GM21447 (cell line): Measurements from ENCODE around the gene ZNF101.
A peak's percentile ranks its signal among the peaks of the same experiment; 100 is the strongest.
"Not testable (repeated sequence)": the region's sequence is repeated elsewhere in the genome, so short reads cannot be mapped to it uniquely, and the experiment has no call there.

Source experiments
- ATAC-seq: cut with Tn5 transposase; IDR thresholded peaks from one replicate; pipeline ENCODE4 v1.9.1; 2021; ENCODE audit not compliant: unreplicated experiment

Gene ZNF101

GRCh38 chr19:19659646-19660245 lies 8.9 kb upstream of the ZNF101 start:
- no peak for ATAC-seq

DNA sequence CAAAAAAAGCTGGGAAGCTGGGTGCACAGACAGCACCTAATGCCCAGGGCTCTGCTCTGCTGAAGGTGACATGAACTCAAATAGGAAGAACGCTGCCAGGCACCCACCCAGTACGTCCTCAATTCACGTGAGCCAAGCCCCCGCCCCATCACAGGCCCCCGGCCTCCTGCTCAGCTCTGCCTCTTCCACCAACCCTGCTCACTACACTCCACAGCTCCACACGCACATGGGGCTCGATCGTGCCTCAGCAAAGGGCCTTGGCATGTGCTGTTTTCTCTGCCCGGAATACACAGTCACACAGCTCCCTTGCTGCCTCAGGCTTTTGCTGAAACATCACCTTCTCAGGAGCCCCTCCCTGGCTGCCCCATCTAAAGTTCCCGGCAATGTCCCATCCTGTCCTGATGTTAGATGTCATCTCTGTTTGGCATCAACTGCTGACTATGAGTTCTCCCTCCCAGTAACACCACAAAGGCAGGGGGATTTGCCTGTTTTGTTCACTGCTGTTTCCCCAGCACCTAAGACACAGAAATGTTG lies 7.4 kb upstream of the ZNF101 start:
- no peak for ATAC-seq

GRCh38 chr19:19661675-19662251 lies 6.9 kb upstream of the ZNF101 start:
- peak; percentile 48 for ATAC-seq

GRCh38 chr19:19662344-19662743 lies 6.3 kb upstream of the ZNF101 start:
- ATAC-seq, result no peak

GRCh38 chr19:19662871-19663255 lies 5.8 kb upstream of the ZNF101 start:
- ATAC-seq, result no peak

DNA sequence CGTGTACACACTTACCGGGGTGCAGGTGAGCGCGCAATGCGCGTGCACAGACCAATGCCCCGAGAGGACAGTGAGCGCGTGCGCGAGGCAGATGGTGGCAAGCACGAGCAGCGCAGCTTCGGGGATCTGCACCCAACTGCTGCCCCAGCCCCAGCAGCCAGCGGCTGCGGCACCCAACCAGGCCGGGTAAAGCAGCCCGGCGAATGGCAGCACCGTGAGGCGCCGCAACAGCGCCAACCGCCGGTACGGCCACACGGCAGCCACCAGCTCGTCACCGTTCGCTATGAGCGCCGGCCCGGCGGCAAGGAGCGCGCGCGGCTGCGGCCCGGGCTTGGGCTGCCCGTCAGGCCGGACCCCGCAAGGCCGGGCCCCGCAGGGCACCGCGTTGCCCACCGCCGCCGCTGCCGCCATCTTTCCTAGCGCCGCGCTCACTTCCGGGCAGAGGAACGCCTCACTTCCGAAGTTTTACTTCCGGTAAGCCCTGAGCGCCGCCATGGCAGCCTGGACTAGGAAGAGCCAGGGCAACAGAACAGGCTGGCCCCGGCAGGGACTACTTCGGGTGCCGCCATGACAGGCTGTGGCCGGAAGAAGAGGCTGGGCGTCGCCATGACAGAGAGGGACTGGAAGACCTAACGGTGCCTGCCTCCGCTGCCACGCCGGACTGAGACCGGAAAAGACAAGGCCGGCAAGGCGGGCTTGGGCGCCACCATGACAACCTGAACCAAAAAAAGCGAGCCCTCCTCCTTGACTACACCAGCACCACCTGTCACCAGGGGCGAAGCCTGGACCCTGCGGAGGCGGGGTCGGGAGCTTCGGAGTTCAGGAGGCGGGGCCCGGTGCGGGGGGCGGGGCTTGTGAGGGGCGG lies 5.2 kb upstream of the ZNF101 start, which contains the start of gene ATP13A1:
TSS of gene ATP13A1 (minus strand) at position 421 of the 865 bp plus-strand sequence. CDS start at position 411, 10 bp downstream.
- ATAC-seq, result peak; percentile 61

DNA sequence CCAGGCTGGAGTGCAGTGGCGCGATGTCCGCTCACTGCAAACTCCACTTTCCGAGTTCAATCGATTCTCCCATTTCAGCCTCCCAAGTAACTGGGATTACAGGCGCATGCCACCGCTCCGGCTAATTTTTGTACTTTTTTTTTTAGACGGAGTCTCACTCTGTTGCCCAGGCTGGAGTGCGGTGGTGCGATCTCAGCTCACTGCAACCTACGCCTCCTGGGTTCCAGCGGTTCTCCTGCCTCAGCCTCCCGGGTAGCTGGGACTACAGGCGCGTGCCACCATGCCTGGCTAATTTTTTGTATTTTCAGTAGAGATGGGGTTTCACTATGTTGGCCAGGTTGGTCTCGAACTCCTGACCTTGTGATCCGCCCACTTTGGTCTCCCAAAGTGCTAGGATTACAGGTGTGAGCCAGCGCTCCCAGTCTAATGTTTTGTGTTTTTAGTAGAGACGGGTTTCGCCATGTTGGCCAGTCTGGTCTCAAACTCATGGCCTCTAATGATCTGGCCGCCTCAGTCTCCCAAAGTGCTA lies 3.2 kb upstream of the ZNF101 start:
- ATAC-seq, result not testable (repeated sequence)

DNA sequence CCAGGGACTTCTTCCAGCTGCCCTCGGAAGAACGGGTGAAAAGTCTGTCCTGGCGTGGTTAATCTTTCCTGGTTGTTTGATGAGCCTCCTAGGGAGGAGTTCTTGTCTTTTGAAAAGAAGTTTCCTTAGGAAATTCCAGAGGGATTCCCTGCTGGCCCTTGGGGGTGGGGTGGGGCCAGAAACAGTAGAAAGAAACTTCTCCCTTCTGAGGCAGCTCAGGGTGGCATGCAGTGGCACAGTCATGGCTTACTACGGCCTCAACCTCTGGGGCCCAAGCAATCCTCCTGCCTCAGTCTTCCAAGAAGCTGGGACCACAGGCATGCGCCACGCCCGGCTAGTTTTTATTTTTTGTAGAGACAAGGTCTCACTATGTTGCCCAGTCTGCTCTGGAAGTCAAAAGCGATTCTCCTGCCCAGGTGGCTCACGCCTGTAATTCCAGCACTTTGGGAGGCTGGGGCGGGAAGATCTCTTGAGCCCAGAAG lies 1.5 kb downstream of the ZNF101 start:
- no peak for ATAC-seq

GRCh38 chr19:19672816-19673215 lies 4.2 kb downstream of the ZNF101 start:
- ATAC-seq, result no peak

DNA sequence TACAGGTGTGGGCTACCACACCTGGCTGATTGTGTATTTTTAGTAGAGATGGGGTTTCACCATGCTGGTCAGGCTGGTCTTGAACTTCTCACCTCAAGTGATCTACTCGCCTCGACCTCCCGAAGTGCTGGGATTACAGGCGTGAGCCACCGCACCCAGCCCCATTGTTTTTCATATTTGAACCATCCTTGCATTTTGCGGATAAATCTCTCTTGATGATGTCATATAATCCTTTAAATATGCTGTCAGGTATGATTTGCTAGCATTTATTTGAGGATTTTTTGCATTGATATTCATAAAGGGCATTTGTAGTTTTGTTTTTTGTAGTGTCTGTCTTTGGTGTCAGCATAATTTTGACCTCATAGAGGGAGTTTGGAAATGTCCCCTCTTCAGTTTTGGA lies 5.7 kb downstream of the ZNF101 start:
- no peak for ATAC-seq

GRCh38 chr19:19677579-19677978 lies 8.9 kb downstream of the ZNF101 start:
- no peak for ATAC-seq

GRCh38 chr19:19679176-19680073 lies 10.8 kb downstream of the ZNF101 start:
- no peak for ATAC-seq

DNA sequence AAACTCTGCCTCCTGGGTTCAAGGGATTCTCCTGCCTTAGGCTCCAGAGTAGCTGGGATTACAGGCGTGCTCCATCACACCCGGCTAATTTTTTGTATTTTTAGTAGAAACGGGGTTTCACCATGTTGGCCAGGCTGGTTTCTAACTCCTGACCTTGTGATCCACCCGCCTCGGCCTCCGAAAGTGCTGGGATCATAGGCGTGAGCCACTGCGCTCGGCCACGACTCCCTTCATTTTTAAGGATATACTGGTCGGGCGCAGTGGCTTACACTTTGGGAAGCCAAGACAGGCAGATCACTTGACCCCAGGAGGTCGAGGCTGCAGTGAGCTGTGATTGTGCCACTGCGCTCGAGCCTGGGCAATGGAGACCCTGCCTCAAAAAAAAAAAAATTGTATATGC lies 17.5 kb downstream of the ZNF101 start:
- not testable (repeated sequence) for ATAC-seq

DNA sequence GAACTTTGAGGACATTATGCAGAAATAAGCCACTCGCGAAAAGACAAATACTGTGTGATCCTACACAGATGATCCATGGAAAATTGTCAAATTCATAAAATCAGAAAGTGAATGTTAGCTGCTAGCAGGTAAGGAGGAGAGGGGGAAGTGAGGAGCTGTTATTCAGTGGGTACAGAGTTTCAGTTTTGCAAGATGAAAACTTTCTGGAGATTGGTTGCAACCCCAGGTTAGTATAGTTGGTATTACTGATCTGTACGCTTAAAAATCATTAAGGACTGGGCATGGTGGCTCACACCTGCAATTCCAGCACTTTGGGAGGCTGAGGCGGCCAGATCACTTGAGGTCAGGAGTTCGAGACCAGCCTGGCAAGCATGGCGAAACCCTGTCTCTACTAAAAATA lies 17.9 kb downstream of the ZNF101 start:
- no peak for ATAC-seq

DNA sequence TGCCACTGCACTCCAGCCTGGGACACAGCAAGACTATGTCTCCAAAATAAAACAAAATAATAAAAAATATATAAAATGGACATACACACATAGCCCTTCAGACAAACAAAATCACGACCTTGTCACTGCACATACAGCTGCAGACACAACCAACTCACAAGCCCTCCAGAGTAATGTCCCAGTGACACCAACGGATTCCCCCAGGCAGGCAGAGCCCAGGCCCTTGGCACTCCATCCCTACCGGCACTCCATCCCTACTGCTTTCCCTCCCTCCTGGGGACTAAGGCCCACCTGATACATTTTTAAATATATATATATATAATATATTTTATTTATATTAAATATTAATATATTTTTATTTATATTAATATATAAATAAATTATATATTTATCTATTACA lies 18.5 kb downstream of the ZNF101 start:
- ATAC-seq, result no peak

- not testable (repeated sequence) for ATAC-seq
Measured at GRCh38 chr19:19689023-19689422, 20.4 kb downstream of the ZNF101 start.

DNA sequence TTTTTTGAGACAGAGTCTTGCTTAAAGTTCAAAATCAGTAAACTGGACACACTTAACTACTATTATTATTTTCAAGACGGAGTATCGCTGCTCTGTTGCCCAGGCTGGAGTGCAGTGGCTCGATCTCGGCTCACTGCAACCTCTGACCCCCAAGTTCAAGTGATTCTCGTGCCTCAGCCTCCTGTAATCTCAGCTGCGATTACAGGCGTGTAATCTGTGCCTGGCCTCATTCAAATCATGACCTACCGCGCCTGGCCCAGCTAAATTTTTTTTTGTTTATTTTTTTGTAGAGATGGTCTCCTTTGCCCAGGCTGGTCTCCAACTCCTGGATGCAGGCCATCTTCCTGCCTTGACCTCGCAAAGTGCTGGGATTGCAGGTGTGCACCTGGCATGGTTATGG lies 23.0 kb downstream of the ZNF101 start:
- ATAC-seq, result no peak

DNA sequence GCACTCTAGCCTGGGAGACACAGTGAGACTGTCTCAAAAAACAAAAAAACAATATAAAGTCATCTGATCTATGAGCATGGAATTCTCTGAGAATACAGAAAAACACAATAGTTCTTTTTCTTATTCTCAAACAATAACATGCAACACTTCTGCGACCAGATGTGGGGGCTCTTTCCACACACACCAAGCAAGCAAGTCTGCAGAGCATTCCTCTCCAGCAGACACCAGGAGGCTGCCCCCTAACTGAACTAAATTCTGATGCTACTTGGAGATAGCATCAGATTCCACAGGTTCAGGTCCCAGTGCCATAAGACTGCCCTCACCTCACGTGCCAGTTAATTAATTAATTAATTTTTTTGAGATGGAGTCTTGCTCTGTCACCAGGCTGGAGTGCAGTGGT lies 27.7 kb downstream of the ZNF101 start:
- ATAC-seq, result no peak

- no peak for ATAC-seq
Measured at GRCh38 chr19:19697589-19697988, 28.9 kb downstream of the ZNF101 start.

GRCh38 chr19:19700493-19700892 lies 31.9 kb downstream of the ZNF101 start:
- ATAC-seq, result not testable (repeated sequence)
